H9 (cell line): ENCODE results near the gene CCAR1. TPM values are rescaled to one million over a fixed set of nuclear protein-coding genes. Genes with fewer than 3 reads are reported as not detected.

Source experiments
- DNase-seq: peaks from one replicate; pipeline ENCODE4 v3.0.0-alpha.2; 2017
- H2AFZ ChIP-seq: one replicate; pipeline ENCODE4 v1.6.1; 2013; ENCODE audit warnings: mild to moderate bottlenecking, low read length, control low read depth, moderate library complexity
- H2AK5ac ChIP-seq: 2 replicates; pipeline ENCODE4 v1.6.1; 2013; ENCODE audit warnings: low read length, control low read depth, mixed read lengths; ENCODE audit not compliant: insufficient read length
- H2BK120ac ChIP-seq: one replicate; pipeline ENCODE4 v1.6.1; 2013; ENCODE audit warnings: low read depth, mild to moderate bottlenecking, low read length, control low read depth, inconsistent platforms; ENCODE audit not compliant: poor library complexity, severe bottlenecking
- H2BK12ac ChIP-seq: 2 replicates; pipeline ENCODE4 v1.6.1; 2013; ENCODE audit warnings: low read length, control low read depth, mixed read lengths, low read depth; ENCODE audit not compliant: insufficient read length
- H2BK15ac ChIP-seq: 2 replicates; pipeline ENCODE4 v1.6.1; 2013; ENCODE audit warnings: low read depth, low read length, control low read depth
- H2BK20ac ChIP-seq: one replicate; pipeline ENCODE4 v1.6.1; 2013; ENCODE audit warnings: low read depth, mild to moderate bottlenecking, low read length, control low read depth, inconsistent platforms; ENCODE audit not compliant: poor library complexity, severe bottlenecking
- H2BK5ac ChIP-seq: 2 replicates; pipeline ENCODE4 v1.6.1; 2013; ENCODE audit warnings: low read length, control low read depth, mixed read lengths; ENCODE audit not compliant: insufficient read length
- H3K14ac ChIP-seq: 2 replicates; pipeline ENCODE4 v1.6.1; 2013; ENCODE audit warnings: low read length, control low read depth; ENCODE audit not compliant: insufficient read depth
- H3K18ac ChIP-seq: 2 replicates; pipeline ENCODE4 v1.6.1; 2013; ENCODE audit warnings: low read depth, mild to moderate bottlenecking, mixed read lengths, low read length, control low read depth; ENCODE audit not compliant: insufficient read length
- H3K23ac ChIP-seq: 2 replicates; pipeline ENCODE4 v1.6.1; 2013; ENCODE audit warnings: low read length, control low read depth, mixed read lengths, low read depth; ENCODE audit not compliant: insufficient read length
- H3K23me2 ChIP-seq: 2 replicates; pipeline ENCODE4 v1.6.1; 2013; ENCODE audit warnings: low read depth, mild to moderate bottlenecking, mixed read lengths, low read length, control low read depth; ENCODE audit not compliant: insufficient read length, poor library complexity, severe bottlenecking
- H3K27ac ChIP-seq: 2 replicates; pipeline ENCODE4 v1.5.1; 2013; ENCODE audit warnings: low read length, control low read depth, mixed read lengths, low read depth; ENCODE audit not compliant: insufficient read length
- H3K27me3 ChIP-seq: 2 replicates; pipeline ENCODE4 v1.6.1; 2013; ENCODE audit warnings: low read length, control low read depth, inconsistent platforms; ENCODE audit not compliant: insufficient read depth
- H3K4ac ChIP-seq: 2 replicates; pipeline ENCODE4 v1.6.1; 2013; ENCODE audit warnings: low read depth, mild to moderate bottlenecking, control low read depth, inconsistent platforms, low read length, moderate library complexity
- H3K4me1 ChIP-seq: 2 replicates; pipeline ENCODE4 v1.6.1; 2013; ENCODE audit warnings: low read length, control low read depth, inconsistent platforms; ENCODE audit not compliant: insufficient read depth
- H3K4me2 ChIP-seq: 2 replicates; pipeline ENCODE4 v1.6.1; 2013; ENCODE audit warnings: low read length, control low read depth, mixed read lengths; ENCODE audit not compliant: insufficient read length, insufficient read depth
- H3K56ac ChIP-seq: 2 replicates; pipeline ENCODE4 v1.6.1; 2013; ENCODE audit warnings: low read depth, mild to moderate bottlenecking, mixed read lengths, low read length, control low read depth; ENCODE audit not compliant: insufficient read length
- H3K79me1 ChIP-seq: 2 replicates; pipeline ENCODE4 v1.6.1; 2013; ENCODE audit warnings: low read depth, mild to moderate bottlenecking, moderate library complexity, low read length, control low read depth, inconsistent platforms; ENCODE audit not compliant: insufficient read depth, poor library complexity, severe bottlenecking
- H3K79me2 ChIP-seq: 2 replicates; pipeline ENCODE4 v1.6.1; 2013; ENCODE audit warnings: low read length, control low read depth, inconsistent platforms; ENCODE audit not compliant: insufficient read depth
- H3K9ac ChIP-seq: 2 replicates; pipeline ENCODE4 v1.6.1; 2013; ENCODE audit warnings: low read length, control low read depth, mixed read lengths; ENCODE audit not compliant: insufficient read length; ENCODE audit errors: extremely low read depth
- H3K9me3 ChIP-seq: one replicate; pipeline ENCODE4 v1.6.1; 2013; ENCODE audit warnings: low read depth, low read length, inconsistent platforms; ENCODE audit not compliant: control insufficient read depth
- H3T11ph ChIP-seq: one replicate; pipeline ENCODE4 v1.6.1; 2013; ENCODE audit warnings: mild to moderate bottlenecking, low read length, control low read depth, inconsistent platforms
- H4K20me1 ChIP-seq: one replicate; pipeline ENCODE4 v1.6.1; 2013; ENCODE audit not compliant: control insufficient read depth, insufficient read length, insufficient read depth
- H4K5ac ChIP-seq: 2 replicates; pipeline ENCODE4 v1.6.1; 2013; ENCODE audit warnings: low read depth, mild to moderate bottlenecking, mixed read lengths, low read length, control low read depth; ENCODE audit not compliant: insufficient read length
- H4K8ac ChIP-seq: replicated peaks from 2 replicates; pipeline ENCODE4 v1.6.1; 2013; ENCODE audit warnings: low read length, control low read depth, mixed read lengths, low read depth; ENCODE audit not compliant: insufficient read length
- H4K91ac ChIP-seq: 2 replicates; pipeline ENCODE4 v1.6.1; 2013; ENCODE audit warnings: low read depth, mild to moderate bottlenecking, moderate library complexity, mixed read lengths, low read length, control low read depth; ENCODE audit not compliant: insufficient read length
- H3K27ac Mint-ChIP-seq, 3 experiments: 2 replicates in 2 of 3; 3 replicates in 1 of 3; pipeline ENCODE4 v1.8.0; 2020 to 2021; ENCODE audit warnings: mixed read lengths in 3 of 3, mild to moderate bottlenecking in 1 of 3, moderate library complexity in 1 of 3
- H3K27me3 Mint-ChIP-seq: 2 replicates; pipeline ENCODE4 v1.8.0; 2021; ENCODE audit warnings: low read depth, mild to moderate bottlenecking, moderate library complexity, mixed read lengths
- H3K36me3 Mint-ChIP-seq, 3 experiments: 2 replicates in 2 of 3; 3 replicates in 1 of 3; pipeline ENCODE4 v1.8.0; 2020 to 2021; ENCODE audit warnings: low read depth in 3 of 3, mixed read lengths in 3 of 3; ENCODE audit not compliant: insufficient read depth in 1 of 3
- H3K4me1 Mint-ChIP-seq, 2 experiments: 2 replicates each; pipeline ENCODE4 v1.8.0; 2020; ENCODE audit warnings: mixed read lengths in 2 of 2
- H3K4me3 Mint-ChIP-seq, 2 experiments: 2 replicates in 1 of 2; 3 replicates in 1 of 2; pipeline ENCODE4 v1.8.0; 2020 to 2021; ENCODE audit warnings: mild to moderate bottlenecking in 2 of 2, mixed read lengths in 2 of 2, moderate library complexity in 1 of 2
- H3K9me3 Mint-ChIP-seq, 2 experiments: 2 replicates in 1 of 2; 3 replicates in 1 of 2; pipeline ENCODE4 v1.8.0; 2020; ENCODE audit warnings: mild to moderate bottlenecking in 2 of 2, mixed read lengths in 2 of 2, moderate library complexity in 1 of 2
- WGBS: extraction: QIAGEN DNeasy Blood & Tissue Kit; methylation state at CpG from one replicate; pipeline ENCODE4 v1.1.7; 2013; ENCODE audit warnings: missing lambda C conversion rate, low lambda C conversion rate, mixed read lengths; ENCODE audit not compliant: insufficient read length; ENCODE audit errors: extremely low coverage; 5-methylcytosine and 5-hydroxymethylcytosine counted together
- total RNA-seq: library from RNA; stranded (reverse); gene quantifications from 2 replicates; pipeline ENCODE4 v1.2.1, GENCODE V29; 2021
- TF ChIP-seq, protein P1 (sequence below): fragments of 200-600 bp; sonication (generic); conservative IDR thresholded peaks from 3 replicates; pipeline ENCODE4 v1.8.0; 2021; ENCODE audit warnings: antibody characterized with exemption, mild to moderate bottlenecking

Gene CCAR1
- total RNA-seq, 1 experiment from 2014 or later, result 118 TPM

DNA sequence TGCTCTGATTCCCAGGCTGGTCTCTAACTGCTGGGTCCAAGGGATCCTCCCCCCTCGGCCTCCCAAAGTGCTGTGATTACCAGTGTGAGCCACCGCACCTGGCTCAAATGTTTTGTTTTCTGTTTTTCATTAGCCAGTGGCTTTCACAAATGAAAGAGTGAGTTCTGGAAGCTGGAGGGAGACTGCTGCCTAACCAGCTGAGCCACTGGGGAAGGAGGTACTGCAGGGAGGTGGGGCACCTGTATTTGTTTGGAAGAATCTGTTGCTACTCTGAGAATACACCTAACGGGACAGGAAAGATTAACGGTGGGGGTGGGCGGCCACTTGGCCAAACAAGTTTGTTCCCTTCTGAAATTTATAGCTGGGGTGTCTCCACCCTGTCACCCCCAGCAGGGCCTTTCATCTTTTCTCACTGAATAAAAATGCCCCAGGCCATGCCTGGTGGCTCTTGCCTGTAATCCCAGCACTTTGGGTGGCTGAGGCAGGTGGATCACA lies 111.0 kb downstream of the CCAR1 start:
- Histone ChIP-seq H3K4me1 (no peaks in the 10 kb centered on the region), H2AK5ac (no peak overlapping the region), H3K27ac (no peak overlapping the region), H3K56ac (no peak overlapping the region), H3K4me2 (no peak overlapping the region), H3K23me2 (peaks cover 4% of the 10 kb centered on the region), H3K14ac (no peak overlapping the region), H3K23ac (no peak overlapping the region), H3K27me3 (peaks cover 3% of the 10 kb centered on the region; the same call in 1 of the 2 replicates), H3K4ac (no peak overlapping the region), H2AFZ (no peak overlapping the region), H3T11ph (no peak overlapping the region), H2BK12ac (no peak overlapping the region), H4K5ac (no peak overlapping the region), H4K91ac (no peak overlapping the region), H2BK5ac (no peak overlapping the region), H3K18ac (no peak overlapping the region), H4K8ac (no peak overlapping the region), H3K79me1 (no peaks in the 10 kb centered on the region), H4K20me1 (no peaks in the 10 kb centered on the region), H2BK20ac (no peak overlapping the region), H3K9me3 (no peaks in the 10 kb centered on the region), H3K79me2 (no peaks in the 10 kb centered on the region), H2BK15ac (no peak overlapping the region), H2BK120ac (no peak overlapping the region), H3K9ac (no peak overlapping the region)
- peaks cover 22% of the 10 kb centered on the region for H3K27me3 Mint-ChIP-seq
- no peaks in the 10 kb centered on the region; a peak in 1 of 7 replicates for H3K36me3 Mint-ChIP-seq
- WGBS, result no CpG with 5 or more reads among the region's 5 CpGs
- H3K4me1 Mint-ChIP-seq, result peaks cover 6 to 7% of the 10 kb centered on the region in 2 experiments
- H3K27ac Mint-ChIP-seq, result peak overlapping the region in 1 of 3 experiments; percentile 73; a peak in 1 of 7 replicates
- no peak overlapping the region for H3K4me3 Mint-ChIP-seq
- TF ChIP-seq, protein P1, sequence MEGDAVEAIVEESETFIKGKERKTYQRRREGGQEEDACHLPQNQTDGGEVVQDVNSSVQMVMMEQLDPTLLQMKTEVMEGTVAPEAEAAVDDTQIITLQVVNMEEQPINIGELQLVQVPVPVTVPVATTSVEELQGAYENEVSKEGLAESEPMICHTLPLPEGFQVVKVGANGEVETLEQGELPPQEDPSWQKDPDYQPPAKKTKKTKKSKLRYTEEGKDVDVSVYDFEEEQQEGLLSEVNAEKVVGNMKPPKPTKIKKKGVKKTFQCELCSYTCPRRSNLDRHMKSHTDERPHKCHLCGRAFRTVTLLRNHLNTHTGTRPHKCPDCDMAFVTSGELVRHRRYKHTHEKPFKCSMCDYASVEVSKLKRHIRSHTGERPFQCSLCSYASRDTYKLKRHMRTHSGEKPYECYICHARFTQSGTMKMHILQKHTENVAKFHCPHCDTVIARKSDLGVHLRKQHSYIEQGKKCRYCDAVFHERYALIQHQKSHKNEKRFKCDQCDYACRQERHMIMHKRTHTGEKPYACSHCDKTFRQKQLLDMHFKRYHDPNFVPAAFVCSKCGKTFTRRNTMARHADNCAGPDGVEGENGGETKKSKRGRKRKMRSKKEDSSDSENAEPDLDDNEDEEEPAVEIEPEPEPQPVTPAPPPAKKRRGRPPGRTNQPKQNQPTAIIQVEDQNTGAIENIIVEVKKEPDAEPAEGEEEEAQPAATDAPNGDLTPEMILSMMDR, result no peak
- no peaks in the 10 kb centered on the region for H3K9me3 Mint-ChIP-seq
- DNase-seq, result no peak
